ENCODE data around the gene IL27RA. TPM values are rescaled to one million over a fixed set of nuclear protein-coding genes. Genes with fewer than 3 reads are reported as not detected.
A peak's percentile ranks its signal among the peaks of the same experiment; 100 is the strongest.
"Not testable (repeated sequence)": the region's sequence is repeated elsewhere in the genome, so short reads cannot be mapped to it uniquely, and the experiment has no call there.

IL27RA gene
- total RNA-seq, 1 donor from 2014 or later = 4.0 TPM

GRCh38 chr19:14028901-14029300 is 2.7 kb upstream of the IL27RA start:
- TF ChIP-seq, protein P1, sequence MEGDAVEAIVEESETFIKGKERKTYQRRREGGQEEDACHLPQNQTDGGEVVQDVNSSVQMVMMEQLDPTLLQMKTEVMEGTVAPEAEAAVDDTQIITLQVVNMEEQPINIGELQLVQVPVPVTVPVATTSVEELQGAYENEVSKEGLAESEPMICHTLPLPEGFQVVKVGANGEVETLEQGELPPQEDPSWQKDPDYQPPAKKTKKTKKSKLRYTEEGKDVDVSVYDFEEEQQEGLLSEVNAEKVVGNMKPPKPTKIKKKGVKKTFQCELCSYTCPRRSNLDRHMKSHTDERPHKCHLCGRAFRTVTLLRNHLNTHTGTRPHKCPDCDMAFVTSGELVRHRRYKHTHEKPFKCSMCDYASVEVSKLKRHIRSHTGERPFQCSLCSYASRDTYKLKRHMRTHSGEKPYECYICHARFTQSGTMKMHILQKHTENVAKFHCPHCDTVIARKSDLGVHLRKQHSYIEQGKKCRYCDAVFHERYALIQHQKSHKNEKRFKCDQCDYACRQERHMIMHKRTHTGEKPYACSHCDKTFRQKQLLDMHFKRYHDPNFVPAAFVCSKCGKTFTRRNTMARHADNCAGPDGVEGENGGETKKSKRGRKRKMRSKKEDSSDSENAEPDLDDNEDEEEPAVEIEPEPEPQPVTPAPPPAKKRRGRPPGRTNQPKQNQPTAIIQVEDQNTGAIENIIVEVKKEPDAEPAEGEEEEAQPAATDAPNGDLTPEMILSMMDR (IDR thresholded peaks at IDR 0.05; ENCODE audit: borderline replicate concordance) = no peak
- intact Hi-C loops (cut with micrococcal nuclease) = no loop called here

DNA sequence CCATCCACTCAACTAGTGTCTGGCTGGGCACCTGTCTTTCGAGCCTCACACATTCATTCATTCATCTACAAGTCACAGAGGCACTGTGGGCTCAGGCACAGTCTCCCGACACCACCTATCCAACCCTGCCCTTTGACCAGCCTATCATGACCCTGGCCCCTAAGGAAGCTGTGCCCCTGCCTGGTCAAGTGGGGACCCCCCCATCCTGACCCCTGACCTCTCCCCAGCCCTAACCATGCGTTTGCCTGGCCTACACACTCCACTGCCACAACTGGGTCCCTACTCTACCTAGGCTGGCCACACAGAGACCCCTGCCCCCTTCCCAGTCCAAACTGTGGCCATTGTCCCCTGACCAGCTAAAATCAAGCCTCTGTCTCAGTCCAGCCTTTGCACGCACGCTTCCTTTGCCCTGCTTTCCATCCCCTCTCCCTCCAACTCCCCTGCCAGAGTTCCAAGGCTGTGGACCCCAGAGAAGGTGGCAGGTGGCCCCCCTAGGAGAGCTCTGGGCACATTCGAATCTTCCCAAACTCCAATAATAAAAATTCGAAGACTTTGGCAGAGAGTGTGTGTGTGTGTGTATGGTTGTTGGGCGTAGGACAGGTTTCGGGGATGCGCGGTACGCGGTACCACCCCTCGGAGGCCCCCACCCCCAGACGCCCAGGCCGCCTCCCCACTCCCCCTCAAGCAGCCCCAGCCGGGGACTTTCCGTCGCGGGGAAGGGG is 404 bp upstream of the IL27RA start:
- no peaks in the 10 kb centered on the region for H3K9me3 ChIP-seq (replicated peaks)
- H3K4me1 ChIP-seq = peaks cover 19% of the 10 kb centered on the region
- no peaks in the 10 kb centered on the region for H3K36me3 ChIP-seq
- peak overlapping the region; percentile 95 for H3K27ac ChIP-seq (replicated peaks)
- H3K27me3 ChIP-seq (ENCODE audit: low read depth) = peaks cover 5% of the 10 kb centered on the region
- DNase-seq = no peak
- peak overlapping the region; percentile 86 for H3K4me3 ChIP-seq
- intact Hi-C loops (cut with micrococcal nuclease) = no loop called here
- TF ChIP-seq, protein P1 (IDR thresholded peaks at IDR 0.05; ENCODE audit: borderline replicate concordance) = no peak

More at GRCh38 chr19:14028901-14029300, 2.7 kb upstream of the IL27RA start:
- Histone ChIP-seq H3K27ac (replicated peaks) (no peak overlapping the region), H3K36me3 (no peaks in the 10 kb centered on the region), H3K27me3 (ENCODE audit: low read depth) (peaks cover 5% of the 10 kb centered on the region), H3K9me3 (replicated peaks) (no peaks in the 10 kb centered on the region), H3K4me1 (peaks cover 18% of the 10 kb centered on the region), H3K4me3 (no peak overlapping the region)
- no peak for DNase-seq

DNA sequence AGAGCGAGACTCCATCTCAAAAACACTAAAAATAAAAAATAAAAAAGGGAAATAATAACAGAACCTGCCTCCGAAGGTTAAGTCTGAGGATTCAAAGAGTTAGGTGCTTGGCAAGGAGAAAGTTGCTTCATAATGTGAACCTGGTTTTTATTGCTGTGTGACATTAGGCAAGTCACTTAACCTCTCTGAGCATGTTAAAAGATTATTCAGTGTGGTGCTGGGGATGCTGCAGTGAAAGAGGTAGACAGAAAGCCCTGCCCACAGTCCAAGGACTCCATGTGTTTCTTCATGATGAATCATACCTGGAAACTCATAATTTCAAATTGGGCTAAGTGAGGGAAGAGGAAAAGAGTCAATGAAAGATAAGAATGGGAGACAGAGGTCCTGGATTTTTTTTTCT is 2.4 kb downstream of the IL27RA start:
- Histone ChIP-seq H3K4me3 (no peak overlapping the region), H3K36me3 (no peaks in the 10 kb centered on the region), H3K27ac (replicated peaks) (no peak overlapping the region), H3K9me3 (replicated peaks) (no peaks in the 10 kb centered on the region), H3K4me1 (peaks cover 26% of the 10 kb centered on the region), H3K27me3 (ENCODE audit: low read depth) (no peaks in the 10 kb centered on the region)
- no peak for DNase-seq
- TF ChIP-seq, protein P1 (IDR thresholded peaks at IDR 0.05; ENCODE audit: borderline replicate concordance) = no peak
- intact Hi-C loops (cut with micrococcal nuclease) = no loop called here

DNA sequence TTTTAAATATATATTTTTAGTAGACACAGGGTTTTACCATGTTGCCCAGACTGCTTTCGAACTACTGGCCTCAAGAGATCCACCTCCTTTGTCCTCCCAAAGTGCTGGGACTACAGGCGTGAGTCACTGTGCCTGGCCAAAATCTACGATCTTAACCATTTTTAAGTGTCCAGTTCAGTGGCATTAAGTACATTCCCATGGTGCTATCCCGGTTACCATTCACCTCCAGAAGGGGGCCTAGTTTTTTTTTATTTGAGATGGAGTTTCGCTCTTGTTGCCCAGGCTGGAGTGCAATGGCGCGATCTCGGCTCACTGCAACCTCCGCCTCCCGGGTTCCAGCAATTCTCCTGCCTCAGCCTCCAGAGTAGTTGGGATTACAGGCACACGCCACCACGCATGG is 3.6 kb downstream of the IL27RA start:
- H3K27me3 ChIP-seq (ENCODE audit: low read depth); H3K36me3 ChIP-seq; H3K9me3 ChIP-seq (replicated peaks); DNase-seq; intact Hi-C loops (cut with micrococcal nuclease); H3K4me3 ChIP-seq: not testable (repeated sequence)
- H3K4me1 ChIP-seq = peaks cover 26% of the 10 kb centered on the region
- peak overlapping the region; percentile 65 for H3K27ac ChIP-seq (replicated peaks)

GRCh38 chr19:14035706-14036105 is 4.1 kb downstream of the IL27RA start:
- intact Hi-C loops (cut with micrococcal nuclease) = no loop called here
- H3K4me1 ChIP-seq = peaks cover 26% of the 10 kb centered on the region
- no peak for DNase-seq
- no peaks in the 10 kb centered on the region for H3K36me3 ChIP-seq
- no peak overlapping the region for H3K4me3 ChIP-seq
- peak overlapping the region; percentile 65 for H3K27ac ChIP-seq (replicated peaks)
- H3K27me3 ChIP-seq (ENCODE audit: low read depth) = no peaks in the 10 kb centered on the region
- H3K9me3 ChIP-seq (replicated peaks) = no peaks in the 10 kb centered on the region
- TF ChIP-seq, protein P1 (IDR thresholded peaks at IDR 0.05; ENCODE audit: borderline replicate concordance) = no peak

DNA sequence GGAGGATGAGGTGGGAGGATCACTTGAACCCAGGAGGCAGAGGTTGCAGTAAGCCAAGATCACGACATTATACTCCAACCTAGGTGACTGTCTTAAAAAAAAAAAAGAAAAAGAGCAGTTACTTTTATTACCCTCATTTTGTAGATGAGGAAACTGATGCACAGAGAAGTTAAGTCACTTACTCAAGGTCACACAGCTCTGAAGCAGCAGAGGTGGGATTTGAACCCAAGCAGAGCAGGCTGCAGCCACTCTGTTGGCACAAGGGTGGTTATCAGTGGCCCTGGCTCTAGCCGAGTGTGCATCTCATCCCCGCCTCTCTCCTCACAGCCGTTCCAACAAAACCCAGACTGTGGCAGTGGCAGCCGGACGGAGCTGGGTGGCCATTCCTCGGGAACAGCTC is 7.6 kb downstream of the IL27RA start:
- H3K36me3 ChIP-seq = no peaks in the 10 kb centered on the region
- TF ChIP-seq, protein P1 (IDR thresholded peaks at IDR 0.05; ENCODE audit: borderline replicate concordance) = no peak
- no peak overlapping the region for H3K4me3 ChIP-seq
- H3K27ac ChIP-seq (replicated peaks) = no peak overlapping the region
- no peaks in the 10 kb centered on the region for H3K27me3 ChIP-seq (ENCODE audit: low read depth)
- no peak for DNase-seq
- H3K9me3 ChIP-seq (replicated peaks) = no peaks in the 10 kb centered on the region
- intact Hi-C loops (cut with micrococcal nuclease) = no loop called here
- peaks cover 23% of the 10 kb centered on the region for H3K4me1 ChIP-seq
